Osteoblast (primary cell): Measurements from ENCODE around the gene IL17RD. TPM values are rescaled to one million over a fixed set of nuclear protein-coding genes. Genes with fewer than 3 reads are reported as not detected.
A peak's percentile ranks its signal among the peaks of the same experiment; 100 is the strongest.

Source experiments
- DNase-seq: peaks from one replicate; pipeline ENCODE4 v3.0.0; 2011; ENCODE audit warnings: low spot score, mixed read lengths; ENCODE audit not compliant: insufficient read length; ENCODE audit errors: missing footprints
- H2AFZ ChIP-seq: 2 replicates; pipeline ENCODE4 v1.6.0; 2011; ENCODE audit warnings: mild to moderate bottlenecking, low read length
- H3K27ac ChIP-seq: 2 replicates; pipeline ENCODE4 v1.5.1; 2011; ENCODE audit warnings: mild to moderate bottlenecking, low read depth, low read length, moderate library complexity
- H3K27me3 ChIP-seq: 2 replicates; pipeline ENCODE4 v1.6.0; 2012; ENCODE audit warnings: mild to moderate bottlenecking, control low read depth, inconsistent platforms, low read length, moderate library complexity; ENCODE audit not compliant: insufficient read depth
- H3K36me3 ChIP-seq: 2 replicates; pipeline ENCODE4 v1.5.1; 2011; ENCODE audit warnings: mild to moderate bottlenecking, low read length, control low read depth, moderate library complexity; ENCODE audit not compliant: insufficient read depth
- H3K4me1 ChIP-seq: 2 replicates; pipeline ENCODE4 v1.5.1; 2011; ENCODE audit warnings: mild to moderate bottlenecking, low read length, control low read depth, moderate library complexity; ENCODE audit not compliant: insufficient read depth
- H3K4me2 ChIP-seq: 2 replicates; pipeline ENCODE4 v1.6.0; 2011; ENCODE audit warnings: mild to moderate bottlenecking, low read length; ENCODE audit not compliant: insufficient read depth
- H3K4me3 ChIP-seq: fragments of 200-600 bp; sonication (generic); 3 replicates; pipeline ENCODE4 v1.5.1; 2012; ENCODE audit warnings: mild to moderate bottlenecking, low read length, inconsistent platforms; ENCODE audit not compliant: insufficient read depth
- H3K79me2 ChIP-seq: 2 replicates; pipeline ENCODE4 v1.6.0; 2012; ENCODE audit warnings: mild to moderate bottlenecking, low read length, control low read depth, inconsistent platforms; ENCODE audit not compliant: insufficient read depth
- H3K9me3 ChIP-seq: 2 replicates; pipeline ENCODE4 v1.5.1; 2011; ENCODE audit warnings: low read depth, low read length, control low read depth
- H4K20me1 ChIP-seq: 2 replicates; pipeline ENCODE4 v1.6.0; 2012; ENCODE audit warnings: mild to moderate bottlenecking, low read length, control low read depth; ENCODE audit not compliant: insufficient read depth
- CTCF ChIP-seq: IDR thresholded peaks from 2 replicates; pipeline ENCODE4 v1.5.1; 2011; ENCODE audit warnings: mild to moderate bottlenecking, low read depth, low read length, moderate library complexity; ENCODE audit errors: extremely low read depth
- total RNA-seq: library from RNA; depleted of rRNA; stranded (reverse); fragments of >200 nt; gene quantifications from 2 replicates; pipeline ENCODE4 v1.2.3, GENCODE V29; 2012

IL17RD gene
- total RNA-seq, 1 donor: 2.2 TPM

DNA sequence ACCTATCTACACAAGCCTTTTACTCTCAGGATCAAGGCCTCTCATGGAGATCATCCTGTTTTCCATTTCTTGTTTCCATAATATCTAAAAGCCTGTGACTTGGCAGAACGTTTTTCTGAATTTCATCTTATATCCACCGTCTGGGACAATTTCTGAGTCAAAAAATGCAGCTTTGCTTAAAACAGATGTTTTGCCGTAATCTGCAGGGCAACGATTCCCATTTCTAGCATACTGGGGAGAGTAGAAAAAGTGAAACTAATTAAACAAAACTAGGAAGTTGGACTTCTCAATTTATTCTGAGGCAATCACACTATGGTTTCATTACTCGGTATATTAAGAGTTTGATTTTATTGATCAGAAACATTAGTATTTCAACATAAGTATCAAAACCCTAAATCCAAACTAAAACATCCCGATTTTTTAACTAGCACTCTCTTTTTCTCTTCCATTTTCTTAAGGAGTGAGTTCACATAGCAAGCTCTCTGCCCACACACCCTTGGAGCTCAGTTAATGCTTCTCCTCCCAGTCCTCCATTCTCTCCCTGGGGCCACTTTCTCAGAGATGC is 71.1 kb downstream of the IL17RD start:
- H3K27ac ChIP-seq: no peak overlapping the region
- H2AFZ ChIP-seq: no peak overlapping the region
- H3K4me2 ChIP-seq: peak overlapping the region; percentile 2

DNA sequence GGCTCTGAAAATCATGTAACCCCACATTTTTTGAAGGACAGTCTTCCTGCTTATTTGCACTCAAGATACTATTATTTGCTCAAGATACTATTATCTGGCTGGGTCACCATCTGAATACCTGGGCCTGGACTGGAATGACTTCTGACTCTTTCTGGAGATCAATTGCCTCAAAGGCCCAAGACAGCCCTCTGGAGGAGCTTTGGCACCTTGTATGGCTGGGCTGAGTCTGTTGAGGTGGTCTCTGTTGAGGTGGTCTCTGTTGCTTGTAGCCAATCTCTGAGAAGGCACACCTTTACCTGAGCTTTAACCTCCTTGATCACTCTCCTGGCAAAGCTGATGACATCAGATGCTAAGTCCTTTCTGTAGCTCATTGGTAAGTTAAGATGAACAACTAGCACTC is 71.7 kb downstream of the IL17RD start:
- Histone ChIP-seq H3K4me3 (no peak overlapping the region), H3K27me3 (no peaks in the 10 kb centered on the region), H3K4me1 (peaks cover 7% of the 10 kb centered on the region), H3K36me3 (no peaks in the 10 kb centered on the region), H3K4me2 (no peak overlapping the region), H3K9me3 (no peaks in the 10 kb centered on the region), H4K20me1 (no peaks in the 10 kb centered on the region), H3K27ac (no peak overlapping the region), H2AFZ (no peak overlapping the region), H3K79me2 (no peaks in the 10 kb centered on the region)
- no peak for TF ChIP-seq CTCF
- DNase-seq: no peak

More for the DNA sequence above, 71.1 kb downstream of the IL17RD start:
- no peaks in the 10 kb centered on the region for H3K79me2 ChIP-seq
- no peak for TF ChIP-seq CTCF
- no peaks in the 10 kb centered on the region for H3K27me3 ChIP-seq
- peaks cover 7% of the 10 kb centered on the region for H3K4me1 ChIP-seq
- H3K36me3 ChIP-seq: no peaks in the 10 kb centered on the region
- H3K9me3 ChIP-seq: no peaks in the 10 kb centered on the region
- no peaks in the 10 kb centered on the region for H4K20me1 ChIP-seq
- no peak overlapping the region for H3K4me3 ChIP-seq
- peak; percentile 59 for DNase-seq

- no peak for TF ChIP-seq CTCF
- peaks cover 7% of the 10 kb centered on the region for H3K4me1 ChIP-seq
- no peak overlapping the region for H3K4me3 ChIP-seq
- H3K4me2 ChIP-seq: no peak overlapping the region
- no peaks in the 10 kb centered on the region for H4K20me1 ChIP-seq
- peak; percentile 82 for DNase-seq
- H2AFZ ChIP-seq: no peak overlapping the region
- H3K9me3 ChIP-seq: no peaks in the 10 kb centered on the region
- no peaks in the 10 kb centered on the region for H3K79me2 ChIP-seq
- H3K27me3 ChIP-seq: no peaks in the 10 kb centered on the region
- H3K27ac ChIP-seq: no peak overlapping the region
- H3K36me3 ChIP-seq: no peaks in the 10 kb centered on the region
Observed at GRCh38 chr3:57091521-57092273, 73.5 kb downstream of the IL17RD start.

DNA sequence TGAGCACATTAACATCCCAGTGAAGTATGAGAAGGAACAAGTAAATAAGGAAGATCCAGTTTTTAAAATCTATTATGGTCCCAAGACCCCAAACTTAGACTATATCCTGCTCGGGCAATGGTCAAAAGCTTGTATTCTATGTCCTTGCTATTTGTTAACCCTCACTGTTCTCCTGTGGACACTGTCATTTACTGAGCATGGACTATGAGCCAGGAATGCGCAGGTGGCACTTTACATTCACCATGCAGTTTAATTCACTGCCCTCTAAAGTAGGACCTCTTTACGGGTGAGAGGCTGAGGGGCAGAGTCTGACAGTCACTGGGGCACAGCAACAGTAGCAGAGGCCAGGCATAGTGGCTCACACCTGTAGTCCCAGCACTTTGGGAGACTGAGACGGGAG is 76.1 kb downstream of the IL17RD start:
- no peak for TF ChIP-seq CTCF
- H3K4me1 ChIP-seq: peaks cover 7% of the 10 kb centered on the region
- no peak overlapping the region for H3K27ac ChIP-seq
- H3K79me2 ChIP-seq: no peaks in the 10 kb centered on the region
- no peak overlapping the region for H2AFZ ChIP-seq
- H4K20me1 ChIP-seq: no peaks in the 10 kb centered on the region
- no peak overlapping the region for H3K4me2 ChIP-seq
- H3K36me3 ChIP-seq: no peaks in the 10 kb centered on the region
- no peak for DNase-seq
- H3K9me3 ChIP-seq: no peaks in the 10 kb centered on the region
- peaks cover 6% of the 10 kb centered on the region for H3K27me3 ChIP-seq
- H3K4me3 ChIP-seq: no peak overlapping the region
